HepG2 (cell line): ENCODE measurements around the gene TRMT10C. TPM values are rescaled to one million over a fixed set of nuclear protein-coding genes. Genes with fewer than 3 reads are reported as not detected.

Experiments used
- BRF2 ChIP-seq: sonication (generic); formaldehyde crosslinking; IDR thresholded peaks from 2 replicates; pipeline ENCODE4 v1.8.1; 2022; ENCODE audit warnings: mild to moderate bottlenecking, missing genetic modification reagents
- CEBPB ChIP-seq: IDR thresholded peaks from 2 replicates; pipeline ENCODE4 v1.6.1; 2011; ENCODE audit warnings: low read depth, low read length, improper control_type of control experiment, borderline replicate concordance
- DNMT3B ChIP-seq: conservative IDR thresholded peaks from 2 replicates; pipeline ENCODE4 v1.6.1; 2016; ENCODE audit warnings: missing biosample characterization, control low read depth
- ERF ChIP-seq: IDR thresholded peaks from 2 replicates; pipeline ENCODE4 v1.6.1; 2018; ENCODE audit warnings: missing biosample characterization, missing genetic modification reagents
- FOXO4 ChIP-seq: sonication (generic); formaldehyde crosslinking; conservative IDR thresholded peaks from 2 replicates; pipeline ENCODE4 v1.8.1; 2023; ENCODE audit warnings: missing genetic modification reagents
- JUN ChIP-seq: sonication (generic); formaldehyde crosslinking; IDR thresholded peaks from 2 replicates; pipeline ENCODE4 v1.4.0; 2020; ENCODE audit warnings: mild to moderate bottlenecking, missing genetic modification reagents
- KDM4B ChIP-seq: sonication (generic); formaldehyde crosslinking; IDR thresholded peaks from 2 replicates; pipeline ENCODE4 v1.4.0; 2020; ENCODE audit warnings: missing genetic modification reagents
- NFE2 ChIP-seq: sonication (generic); formaldehyde crosslinking; IDR thresholded peaks from 2 replicates; pipeline ENCODE4 v1.4.0; 2020; ENCODE audit warnings: missing genetic modification reagents
- SYNCRIP ChIP-seq: fragments of 200-400 bp; formaldehyde crosslinking; IDR thresholded peaks from 2 replicates; pipeline ENCODE4 v1.6.1; 2018; ENCODE audit warnings: mild to moderate bottlenecking, low read depth, low read length; ENCODE audit not compliant: insufficient read depth
- TP53 ChIP-seq: sonication (generic); formaldehyde crosslinking; conservative IDR thresholded peaks from 2 replicates; pipeline ENCODE4 v1.4.0; 2020; ENCODE audit warnings: missing genetic modification reagents
- WIZ ChIP-seq: sonication (generic); formaldehyde crosslinking; IDR thresholded peaks from 2 replicates; pipeline ENCODE4 v1.5.1; 2020; ENCODE audit warnings: mild to moderate bottlenecking, missing genetic modification reagents
- ZNF10 ChIP-seq: sonication (generic); formaldehyde crosslinking; IDR thresholded peaks from 2 replicates; pipeline ENCODE4 v1.4.0; 2020; ENCODE audit warnings: mild to moderate bottlenecking, low read depth, missing genetic modification reagents, borderline replicate concordance
- ZNF232 ChIP-seq: sonication (generic); formaldehyde crosslinking; IDR thresholded peaks from 2 replicates; pipeline ENCODE4 v1.4.0; 2020; ENCODE audit warnings: missing genetic modification reagents, borderline replicate concordance
- ZNF234 ChIP-seq: sonication (generic); formaldehyde crosslinking; conservative IDR thresholded peaks from 2 replicates; pipeline ENCODE4 v1.5.1; 2020; ENCODE audit warnings: mild to moderate bottlenecking, missing genetic modification reagents
- ZNF343 ChIP-seq: sonication (generic); formaldehyde crosslinking; IDR thresholded peaks from 2 replicates; pipeline ENCODE4 v1.4.0; 2020; ENCODE audit warnings: mild to moderate bottlenecking, missing genetic modification reagents
- ZNF414 ChIP-seq: sonication (generic); formaldehyde crosslinking; IDR thresholded peaks from 2 replicates; pipeline ENCODE4 v1.5.0; 2020; ENCODE audit warnings: missing genetic modification reagents
- ZNF432 ChIP-seq: sonication (generic); formaldehyde crosslinking; IDR thresholded peaks from 2 replicates; pipeline ENCODE4 v1.5.0; 2020; ENCODE audit warnings: missing genetic modification reagents, mild to moderate bottlenecking, borderline replicate concordance
- ZNF468 ChIP-seq: sonication (generic); formaldehyde crosslinking; IDR thresholded peaks from 2 replicates; pipeline ENCODE4 v1.8.0; 2022; ENCODE audit warnings: mild to moderate bottlenecking, moderate library complexity, missing genetic modification reagents
- ZNF484 ChIP-seq: sonication (generic); formaldehyde crosslinking; IDR thresholded peaks from 2 replicates; pipeline ENCODE4 v1.5.1; 2020; ENCODE audit warnings: mild to moderate bottlenecking, low read depth, missing genetic modification reagents, borderline replicate concordance
- ZNF503 ChIP-seq: sonication (generic); formaldehyde crosslinking; IDR thresholded peaks from 2 replicates; pipeline ENCODE4 v1.4.0; 2020; ENCODE audit warnings: missing genetic modification reagents
- ZNF546 ChIP-seq: sonication (generic); formaldehyde crosslinking; conservative IDR thresholded peaks from 2 replicates; pipeline ENCODE4 v1.8.1; 2023; ENCODE audit warnings: mild to moderate bottlenecking, missing genetic modification reagents
- ZNF768 ChIP-seq: sonication (generic); formaldehyde crosslinking; IDR thresholded peaks from 2 replicates; pipeline ENCODE4 v1.4.0; 2020; ENCODE audit warnings: missing genetic modification reagents
- ZNF816 ChIP-seq: sonication (generic); formaldehyde crosslinking; IDR thresholded peaks from 2 replicates; pipeline ENCODE4 v1.8.0; 2022; ENCODE audit warnings: missing genetic modification reagents, mild to moderate bottlenecking, borderline replicate concordance
- ZZZ3 ChIP-seq: sonication (generic); formaldehyde crosslinking; IDR thresholded peaks from 2 replicates; pipeline ENCODE4 v1.4.0; 2020; ENCODE audit warnings: missing genetic modification reagents, mild to moderate bottlenecking, borderline replicate concordance
- polyA plus RNA-seq, 8 experiments: library from polyadenylated mRNA; depleted of rRNA in 3 of 8; stranded (reverse) in 7 of 8; unstranded in 1 of 8; fragments of >200 nt; fragmentation: Illumina TruSeq in 4 of 8; extraction: Trizol in 4 of 8; gene quantifications; 2 replicates each; pipeline versions ENCODE4 v1.2.1 to v1.2.3, GENCODE V29; 2011 to 2016; ENCODE audit warnings: low read depth in 4 of 8, missing spikeins in 1 of 8, mixed read lengths in 1 of 8; ENCODE audit not compliant: insufficient read depth in 1 of 8
- total RNA-seq, 5 experiments: library from RNA; depleted of rRNA; stranded (reverse); fragments of >200 nt; fragmentation: Illumina TruSeq; extraction: Trizol; gene quantifications; 2 replicates each; pipeline ENCODE4 v1.2.3, GENCODE V29; 2016; ENCODE audit warnings: low read depth in 1 of 5

The TRMT10C gene
- total and polyA plus RNA-seq, 2 of the 13 experiments (the other 11 are each of a cell fraction or from before 2014, with no cell fraction given): 10.8 to 39.2 TPM

GRCh38 chr3:101574388-101575112 is 12.9 kb downstream of the TRMT10C start (continued):
- TF ChIP-seq ZNF768 (CRISPR knock-in tag) (peak; percentile 52; the same call in 1 of the 2 replicates), ZNF484 (CRISPR knock-in tag) (no peak), ZNF343 (CRISPR knock-in tag) (no peak), NFE2 (CRISPR knock-in tag) (no peak), WIZ (CRISPR knock-in tag) (no peak), DNMT3B (CRISPR knock-in tag) (no peak), ERF (CRISPR knock-in tag) (no peak), ZZZ3 (CRISPR knock-in tag) (no peak), ZNF468 (0 out of 2 replicates have a peak, but pooled peaks have one; percentile 80), SYNCRIP (no peak), ZNF503 (CRISPR knock-in tag) (no peak; the same call in 1 of the 2 replicates), ZNF816 (CRISPR knock-in tag) (no peak), ZNF10 (CRISPR knock-in tag) (no peak), FOXO4 (0 out of 2 replicates have a peak, but pooled peaks have one; percentile 87), ZNF546 (peak; percentile 63; the same call in 1 of the 2 replicates), TP53 (CRISPR knock-in tag) (no peak), ZNF232 (CRISPR knock-in tag) (peak; percentile 58; the same call in 1 of the 2 replicates), ZNF234 (no peak), BRF2 (CRISPR knock-in tag) (peak; percentile 77), KDM4B (CRISPR knock-in tag) (no peak), JUN (no peak), ZNF432 (no peak), ZNF414 (CRISPR knock-in tag) (no peak; the same call in 1 of the 2 replicates), CEBPB (no peak)
